Measurements from ENCODE around the gene FAM114A2.

GRCh38 chr5:153985498-153985897 is 53.2 kb downstream of the FAM114A2 start:
- no peak for TF ChIP-seq CTCF (IDR thresholded peaks at IDR 0.05)
- TF ChIP-seq POLR2AphosphoS5 (IDR thresholded peaks at IDR 0.05): no peak

All from esophagus muscularis mucosa (tissue), 3 donors.